ENCODE data around the gene KRTAP10-6. TPM values are rescaled to one million over a fixed set of nuclear protein-coding genes. Genes with fewer than 3 reads are reported as not detected.

The KRTAP10-6 gene, protein sequence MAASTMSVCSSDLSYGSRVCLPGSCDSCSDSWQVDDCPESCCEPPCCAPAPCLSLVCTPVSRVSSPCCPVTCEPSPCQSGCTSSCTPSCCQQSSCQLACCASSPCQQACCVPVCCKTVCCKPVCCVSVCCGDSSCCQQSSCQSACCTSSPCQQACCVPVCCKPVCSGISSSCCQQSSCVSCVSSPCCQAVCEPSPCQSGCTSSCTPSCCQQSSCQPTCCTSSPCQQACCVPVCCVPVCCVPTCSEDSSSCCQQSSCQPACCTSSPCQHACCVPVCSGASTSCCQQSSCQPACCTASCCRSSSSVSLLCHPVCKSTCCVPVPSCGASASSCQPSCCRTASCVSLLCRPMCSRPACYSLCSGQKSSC
- not detected in 2 replicates for total RNA-seq

GRCh38 chr21:44592446-44593311 lies at the start of gene KRTAP10-6:
KRTAP10-6 (minus strand) TSS chr21:44592505; CDS start chr21:44592484, 21 bp downstream.

GRCh38 chr21:44637018-44637850 lies 44.9 kb upstream of the KRTAP10-6 start, which contains the start of gene KRTAP10-10:
KRTAP10-10 (plus strand) TSS chr21:44637356; CDS start chr21:44637418, 62 bp downstream.

DNA sequence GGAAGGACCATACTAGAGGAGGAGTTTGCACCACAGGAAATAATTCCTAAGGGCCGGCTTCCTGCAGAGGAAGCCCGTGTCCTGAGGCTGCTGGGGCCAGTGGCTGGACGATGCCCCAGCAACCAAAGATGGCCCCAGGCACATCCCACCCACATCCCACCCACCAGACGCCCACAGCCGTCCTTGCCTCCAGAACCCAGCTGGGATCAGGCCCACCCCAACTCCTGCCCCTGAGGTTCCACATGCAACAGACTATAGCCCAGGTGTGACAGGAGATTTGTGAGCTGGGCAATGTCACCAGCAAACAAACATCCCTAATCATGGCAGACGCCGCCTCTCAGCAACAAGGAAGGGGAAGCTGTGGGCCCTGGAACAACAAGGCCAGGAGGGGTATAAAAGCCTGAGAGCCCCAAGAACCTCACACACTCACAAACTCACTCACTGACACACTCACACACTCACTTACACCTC lies 34.4 kb upstream of the KRTAP10-6 start, which contains the start of gene KRTAP10-9:
Gene KRTAP10-9 (plus strand): TSS at position 421 of the 471 bp plus-strand sequence. CDS start 79 bp downstream, outside the sequence.

DNA sequence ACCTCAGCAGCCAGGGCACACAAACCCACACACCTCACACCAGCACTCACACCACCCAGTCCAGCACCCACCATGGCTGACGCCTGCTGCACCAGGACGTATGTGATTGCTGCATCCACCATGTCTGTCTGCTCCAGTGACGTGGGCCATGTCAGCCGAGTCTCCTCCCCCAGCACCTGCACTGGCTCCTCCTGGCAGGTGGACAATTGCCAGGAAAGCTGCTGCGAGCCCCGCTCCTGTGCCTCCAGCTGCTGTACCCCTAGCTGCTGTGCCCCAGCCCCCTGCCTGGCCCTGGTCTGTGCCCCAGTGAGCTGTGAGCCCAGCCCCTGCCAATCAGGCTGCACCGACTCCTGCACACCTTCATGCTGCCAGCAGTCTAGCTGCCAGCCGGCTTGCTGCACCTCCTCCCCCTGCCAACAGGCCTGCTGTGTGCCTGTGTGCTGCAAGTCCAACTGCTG lies 19.8 kb upstream of the KRTAP10-6 start, which contains the start of gene KRTAP10-8:
Gene KRTAP10-8 (plus strand): TSS at position 51 of the 458 bp plus-strand sequence. CDS start 22 bp downstream, at position 73.

GRCh38 chr21:44600118-44600978 lies 8.0 kb upstream of the KRTAP10-6 start, which contains the start of gene KRTAP10-7:
KRTAP10-7 (plus strand) TSS chr21:44600597; CDS start chr21:44600622, 25 bp downstream.

GRCh38 chr21:44580231-44580821 lies 12.0 kb downstream of the KRTAP10-6 start, which contains the start of gene KRTAP10-5:
KRTAP10-5 (minus strand) TSS chr21:44580604; CDS start chr21:44580578, 26 bp downstream.

DNA sequence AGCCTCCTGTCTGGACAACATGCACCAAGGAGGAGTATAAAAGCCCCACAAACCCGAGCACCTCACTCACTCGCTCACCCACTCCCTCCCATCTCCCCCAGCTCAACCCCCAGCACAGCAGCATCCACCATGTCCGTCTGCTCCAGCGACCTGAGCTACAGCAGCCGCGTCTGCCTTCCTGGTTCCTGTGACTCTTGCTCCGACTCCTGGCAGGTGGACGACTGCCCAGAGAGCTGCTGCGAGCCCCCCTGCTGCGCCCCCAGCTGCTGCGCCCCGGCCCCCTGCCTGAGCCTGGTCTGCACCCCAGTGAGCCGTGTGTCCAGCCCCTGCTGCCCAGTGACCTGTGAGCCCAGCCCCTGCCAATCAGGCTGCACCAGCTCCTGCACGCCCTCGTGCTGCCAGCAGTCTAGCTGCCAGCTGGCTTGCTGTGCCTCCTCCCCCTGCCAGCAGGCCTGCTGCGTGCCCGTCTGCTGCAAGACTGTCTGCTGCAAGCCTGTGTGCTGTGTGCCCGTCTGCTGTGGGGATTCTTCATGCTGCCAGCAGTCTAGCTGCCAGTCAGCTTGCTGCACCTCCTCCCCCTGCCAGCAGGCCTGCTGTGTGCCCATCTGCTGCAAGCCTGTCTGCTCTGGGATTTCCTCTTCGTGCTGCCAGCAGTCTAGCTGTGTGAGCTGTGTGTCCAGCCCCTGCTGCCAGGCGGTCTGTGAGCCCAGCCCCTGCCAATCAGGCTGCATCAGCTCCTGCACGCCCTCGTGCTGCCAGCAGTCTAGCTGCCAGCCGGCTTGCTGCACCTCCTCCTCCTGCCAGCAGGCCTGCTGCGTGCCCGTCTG lies 18.5 kb downstream of the KRTAP10-6 start, which contains the start of gene KRTAP10-4:
Gene KRTAP10-4 (plus strand): TSS at position 100 of the 827 bp plus-strand sequence. CDS start 30 bp downstream, at position 130.

DNA sequence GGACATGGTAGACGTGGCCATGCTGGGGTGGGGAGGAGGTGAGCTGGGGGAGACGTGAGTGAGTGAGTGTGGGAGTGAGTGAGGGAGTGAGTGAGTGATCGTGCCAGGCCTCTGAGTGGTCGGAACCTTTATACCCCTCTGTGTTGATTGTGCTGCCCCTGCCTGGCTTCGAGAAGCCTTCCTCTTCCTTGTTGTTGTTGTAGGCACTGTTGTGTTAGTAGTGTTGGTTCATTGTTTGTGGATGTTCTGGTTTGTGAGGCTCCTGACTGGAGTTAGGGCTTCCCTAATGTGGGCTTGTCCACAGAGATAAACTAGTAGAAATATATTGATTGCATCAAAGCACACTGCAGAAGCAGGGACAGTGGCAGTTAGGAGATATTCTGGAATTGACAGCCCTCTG lies 33.6 kb downstream of the KRTAP10-6 start, which contains the start of gene KRTAP10-3:
Gene KRTAP10-3 (minus strand): TSS at position 101 of the 400 bp plus-strand sequence. CDS start 80 bp downstream, at position 21.

GRCh38 chr21:44551340-44551961 lies 40.9 kb downstream of the KRTAP10-6 start, which contains the start of gene KRTAP10-2:
KRTAP10-2 (minus strand) TSS chr21:44551505; CDS start chr21:44551458, 47 bp downstream.

Other genes with a start within 250 kb of the KRTAP10-6 start
- gene TRPM2, start 238.9 kb downstream of the KRTAP10-6 start, total RNA-seq = not detected in 2 replicates
- gene LRRC3, start 137.0 kb downstream of the KRTAP10-6 start, total RNA-seq = 0.64 and 1.0 TPM in 2 replicates
- not detected in 2 replicates for gene KRTAP10-1, start 52.3 kb downstream of the KRTAP10-6 start, total RNA-seq
- gene KRTAP10-2, start 41.0 kb downstream of the KRTAP10-6 start, total RNA-seq = not detected in 2 replicates
- not detected in 2 replicates for gene KRTAP10-3, start 33.7 kb downstream of the KRTAP10-6 start, total RNA-seq
- not detected in 2 replicates for gene KRTAP10-4, start 18.8 kb downstream of the KRTAP10-6 start, total RNA-seq
- not detected in 2 replicates for gene KRTAP10-5, start 11.9 kb downstream of the KRTAP10-6 start, total RNA-seq
- gene KRTAP10-7, start 8.1 kb upstream of the KRTAP10-6 start, total RNA-seq = not detected in 2 replicates
- not detected in 2 replicates for gene KRTAP10-8, start 19.6 kb upstream of the KRTAP10-6 start, total RNA-seq
- not detected in 2 replicates for gene KRTAP10-9, start 34.6 kb upstream of the KRTAP10-6 start, total RNA-seq
- gene KRTAP10-10, start 44.9 kb upstream of the KRTAP10-6 start, total RNA-seq = not detected in 2 replicates
- not detected in 2 replicates for gene KRTAP10-11, start 53.9 kb upstream of the KRTAP10-6 start, total RNA-seq
- not detected in 2 replicates for gene KRTAP12-4, start 62.2 kb upstream of the KRTAP10-6 start, total RNA-seq
- not detected in 2 replicates for gene KRTAP12-3, start 65.4 kb upstream of the KRTAP10-6 start, total RNA-seq
- not detected in 2 replicates for gene KRTAP12-2, start 74.4 kb upstream of the KRTAP10-6 start, total RNA-seq
- gene KRTAP12-1, start 89.7 kb upstream of the KRTAP10-6 start, total RNA-seq = not detected in 2 replicates
- not detected in 2 replicates for gene KRTAP10-12, start 104.7 kb upstream of the KRTAP10-6 start, total RNA-seq
- not detected in 2 replicates for gene TSPEAR, start 119.1 kb upstream of the KRTAP10-6 start, total RNA-seq
- gene UBE2G2, start 209.3 kb upstream of the KRTAP10-6 start, total RNA-seq = 26.0 and 36.0 TPM in 2 replicates
- 71.9 and 80.0 TPM in 2 replicates for gene SUMO3, start 225.6 kb upstream of the KRTAP10-6 start, total RNA-seq

All from epithelial cell of alveolus of lung (primary cell).